D721Med (cell line): ENCODE data around the gene TSC22D3.
A peak's percentile ranks its signal among the peaks of the same experiment; 100 is the strongest.

Source experiments
- DNase-seq: peaks from one replicate; pipeline ENCODE4 v3.0.0; 2011; ENCODE audit warnings: low spot score; ENCODE audit not compliant: insufficient read length
- FAIRE-seq: peaks from 2 replicates; lab custom pipeline; 2011; peaks lifted over from hg19 to GRCh38; lab: Jason Lieb, UNC
- CTCF ChIP-seq: IDR thresholded peaks from 2 replicates; pipeline ENCODE4 v1.5.1; 2012; ENCODE audit warnings: mild to moderate bottlenecking, control low read depth; ENCODE audit not compliant: insufficient read depth; ENCODE audit errors: missing control alignments

TSC22D3 gene

DNA sequence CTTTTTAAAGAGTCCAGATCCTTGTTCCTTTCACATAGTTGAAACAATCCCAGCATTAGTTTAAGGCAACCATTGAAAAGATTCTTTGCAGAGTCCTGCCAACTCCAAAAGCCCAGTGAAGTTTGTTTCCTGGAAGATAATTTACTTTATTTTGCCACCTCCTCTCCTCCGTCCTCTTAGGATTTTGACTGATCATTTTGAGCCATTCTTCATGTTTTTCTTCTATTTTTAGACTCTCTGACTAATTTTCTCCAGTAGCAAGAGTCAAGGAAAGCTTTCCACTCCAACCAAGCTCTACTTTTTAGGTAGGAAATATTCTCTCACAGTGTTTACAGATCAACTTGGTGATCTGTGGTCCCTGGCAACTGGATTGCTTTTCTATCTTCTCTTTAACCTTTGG is 12.2 kb upstream of the TSC22D3 start:
- DNase-seq, result no peak
- FAIRE-seq, result no peak
- no peak for TF ChIP-seq CTCF

GRCh38 chrX:107780525-107780924 is 4.9 kb upstream of the TSC22D3 start:
- FAIRE-seq, result no peak
- DNase-seq, result no peak
- no peak for TF ChIP-seq CTCF

GRCh38 chrX:107777536-107777832 is 1.9 kb upstream of the TSC22D3 start, which contains the start of gene NCBP2L:
Gene NCBP2L (plus strand): TSS chrX:107777733. CDS start chrX:107794221, 16,488 bp downstream.
- no peak for DNase-seq
- TF ChIP-seq CTCF, result no peak
- no peak for FAIRE-seq

GRCh38 chrX:107776649-107777535 is 1.3 kb upstream of the TSC22D3 start:
- TF ChIP-seq CTCF, result peak; percentile 60
- FAIRE-seq (peak; percentile 88), DNase-seq (no peak)

DNA sequence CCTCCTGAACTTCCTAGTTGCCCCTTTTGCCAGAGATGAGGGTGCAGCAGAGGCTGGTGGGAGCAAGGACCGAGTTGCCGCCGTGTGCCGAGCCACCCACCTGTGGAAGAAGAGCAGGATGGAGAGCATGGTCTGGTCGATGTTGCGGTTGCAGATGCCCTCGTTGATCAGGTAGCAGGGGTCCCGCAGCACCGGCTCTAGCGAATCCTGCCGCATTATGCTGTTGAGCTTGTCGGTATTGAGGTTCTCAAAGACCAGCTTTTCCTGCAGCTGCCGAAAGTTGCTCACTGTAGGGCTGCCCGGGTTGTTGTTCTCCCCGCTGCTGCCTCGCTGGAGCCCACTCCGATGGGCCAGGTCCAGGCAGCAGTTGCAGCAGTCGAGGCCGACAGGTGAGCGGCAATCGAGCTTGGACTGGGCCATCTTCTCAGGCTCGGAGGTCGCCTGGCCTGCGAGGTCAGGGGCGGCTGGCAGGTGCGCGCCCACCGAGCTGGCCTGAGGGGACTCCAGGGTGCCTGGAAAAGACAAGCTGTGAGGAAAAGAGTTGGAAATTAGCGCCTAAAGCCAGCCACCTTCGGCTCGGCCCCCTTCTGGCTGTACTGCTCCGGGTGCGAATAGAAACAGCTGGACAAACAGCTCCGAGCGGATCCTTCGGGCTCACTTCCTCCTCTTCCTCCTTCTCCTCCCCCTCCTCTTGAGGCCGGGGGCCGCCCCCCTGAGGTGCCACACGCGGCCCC is 420 bp downstream of the TSC22D3 start:
- DNase-seq (no peak), FAIRE-seq (no peak)
- no peak for TF ChIP-seq CTCF

GRCh38 chrX:107773906-107774435 is 1.6 kb downstream of the TSC22D3 start:
- TF ChIP-seq CTCF, result no peak
- FAIRE-seq (no peak), DNase-seq (no peak)
